ENCODE results near the gene STARD6. TPM values are rescaled to one million over a fixed set of nuclear protein-coding genes. Genes with fewer than 3 reads are reported as not detected.
"Not testable (repeated sequence)": the region's sequence is repeated elsewhere in the genome, so short reads cannot be mapped to it uniquely, and the experiment has no call there.

Gene STARD6
- total RNA-seq, 1 experiment from 2014 or later: not detected

- Histone ChIP-seq H3K4me3 (ENCODE audit: low read depth, low read length, poor library complexity, severe bottlenecking) (no peak overlapping the region), H3K27me3 (replicated peaks; ENCODE audit: insufficient read depth, low read depth, low read length, poor library complexity) (no peaks in the 10 kb centered on the region), H3K4me1 (ENCODE audit: insufficient read depth, low read length, poor library complexity, severe bottlenecking) (no peaks in the 10 kb centered on the region), H3K9me3 (ENCODE audit: low read depth, low read length, poor library complexity, severe bottlenecking) (no peaks in the 10 kb centered on the region), H3K36me3 (ENCODE audit: insufficient read depth, low read length, poor library complexity, severe bottlenecking) (no peaks in the 10 kb centered on the region), H3K27ac (ENCODE audit: low read depth, low read length, poor library complexity, severe bottlenecking) (no peak overlapping the region)
- intact Hi-C loops (cut with micrococcal nuclease; ENCODE audit: unreplicated experiment): no loop called here
- TF ChIP-seq EZH2 (IDR thresholded peaks at IDR 0.05; ENCODE audit: borderline replicate concordance, low read depth, low read length, poor library complexity, severe bottlenecking): no peak
- TF ChIP-seq CTCF (conservative IDR thresholded peaks at IDR 0.05; ENCODE audit: low read depth, low read length): no peak
- ChIA-PET CTCF (no interaction called here), POLR2A (ENCODE audit: low non-redundant PET) (no interaction called here)
- no peak for DNase-seq (ENCODE audit: low spot score)
- BruUV-seq (replicated peaks): no TSS peak
Measured at GRCh38 chr18:54316071-54316820, 41.4 kb downstream of the STARD6 start.

- H3K4me3 ChIP-seq (ENCODE audit: low read depth, low read length, poor library complexity, severe bottlenecking); H3K4me1 ChIP-seq (ENCODE audit: insufficient read depth, low read length, poor library complexity, severe bottlenecking); H3K27ac ChIP-seq (ENCODE audit: low read depth, low read length, poor library complexity, severe bottlenecking); POLR2A ChIA-PET (ENCODE audit: low non-redundant PET); intact Hi-C loops (cut with micrococcal nuclease; ENCODE audit: unreplicated experiment); DNase-seq (ENCODE audit: low spot score); CTCF ChIA-PET; H3K9me3 ChIP-seq (ENCODE audit: low read depth, low read length, poor library complexity, severe bottlenecking); BruUV-seq (replicated peaks); H3K36me3 ChIP-seq (ENCODE audit: insufficient read depth, low read length, poor library complexity, severe bottlenecking); H3K27me3 ChIP-seq (replicated peaks; ENCODE audit: insufficient read depth, low read depth, low read length, poor library complexity): not testable (repeated sequence)
Measured at GRCh38 chr18:54309564-54309963, 48.1 kb downstream of the STARD6 start.

- Histone ChIP-seq H3K4me1 (ENCODE audit: insufficient read depth, low read length, poor library complexity, severe bottlenecking) (no peaks in the 10 kb centered on the region), H3K4me3 (ENCODE audit: low read depth, low read length, poor library complexity, severe bottlenecking) (no peak overlapping the region), H3K27me3 (replicated peaks; ENCODE audit: insufficient read depth, low read depth, low read length, poor library complexity) (no peaks in the 10 kb centered on the region), H3K36me3 (ENCODE audit: insufficient read depth, low read length, poor library complexity, severe bottlenecking) (no peaks in the 10 kb centered on the region), H3K9me3 (ENCODE audit: low read depth, low read length, poor library complexity, severe bottlenecking) (no peaks in the 10 kb centered on the region), H3K27ac (ENCODE audit: low read depth, low read length, poor library complexity, severe bottlenecking) (no peak overlapping the region)
- no peak for DNase-seq (ENCODE audit: low spot score)
- TF ChIP-seq CTCF (conservative IDR thresholded peaks at IDR 0.05; ENCODE audit: low read depth, low read length) (no peak), EZH2 (IDR thresholded peaks at IDR 0.05; ENCODE audit: borderline replicate concordance, low read depth, low read length, poor library complexity, severe bottlenecking) (no peak)
- BruUV-seq (replicated peaks): no TSS peak
- intact Hi-C loops (cut with micrococcal nuclease; ENCODE audit: unreplicated experiment): no loop called here
- CTCF ChIA-PET: no interaction called here
- POLR2A ChIA-PET (ENCODE audit: low non-redundant PET): no interaction called here
Measured at GRCh38 chr18:54303408-54303807, 54.2 kb downstream of the STARD6 start.

GRCh38 chr18:54298991-54299390 lies 58.7 kb downstream of the STARD6 start:
- H3K27me3 ChIP-seq (replicated peaks; ENCODE audit: insufficient read depth, low read depth, low read length, poor library complexity); BruUV-seq (replicated peaks); POLR2A ChIA-PET (ENCODE audit: low non-redundant PET); intact Hi-C loops (cut with micrococcal nuclease; ENCODE audit: unreplicated experiment); H3K4me1 ChIP-seq (ENCODE audit: insufficient read depth, low read length, poor library complexity, severe bottlenecking); H3K9me3 ChIP-seq (ENCODE audit: low read depth, low read length, poor library complexity, severe bottlenecking); H3K4me3 ChIP-seq (ENCODE audit: low read depth, low read length, poor library complexity, severe bottlenecking); DNase-seq (ENCODE audit: low spot score); H3K27ac ChIP-seq (ENCODE audit: low read depth, low read length, poor library complexity, severe bottlenecking); CTCF ChIA-PET; H3K36me3 ChIP-seq (ENCODE audit: insufficient read depth, low read length, poor library complexity, severe bottlenecking): not testable (repeated sequence)
